NCI-H1436 treated with DMSO at 0.1 percent for 48 hours (cell line): ENCODE measurements around the gene PICK1.

Source experiments
- DNase-seq: peaks from one replicate; lab custom pipeline; 2025; lab: John Stamatoyannopoulos, UW

The PICK1 gene

GRCh38 chr22:38049812-38050619 lies 7.2 kb upstream of the PICK1 start:
- no peak for DNase-seq

- no peak for DNase-seq
Measured at GRCh38 chr22:38050720-38051119, 6.5 kb upstream of the PICK1 start.

GRCh38 chr22:38051261-38051660 lies 5.9 kb upstream of the PICK1 start:
- no peak for DNase-seq

GRCh38 chr22:38051900-38052862 lies 5.0 kb upstream of the PICK1 start:
- DNase-seq, result peak; percentile 19

- DNase-seq, result no peak
Measured at GRCh38 chr22:38062791-38063190, 5.6 kb downstream of the PICK1 start.

GRCh38 chr22:38065539-38065938 lies 8.3 kb downstream of the PICK1 start:
- no peak for DNase-seq

GRCh38 chr22:38066381-38067027 lies 9.3 kb downstream of the PICK1 start:
- DNase-seq, result no peak

- no peak for DNase-seq
Measured at GRCh38 chr22:38067028-38067415, 9.8 kb downstream of the PICK1 start.

GRCh38 chr22:38067761-38068360 lies 10.7 kb downstream of the PICK1 start:
- DNase-seq, result no peak

- no peak for DNase-seq
Measured at GRCh38 chr22:38068641-38069371, 11.6 kb downstream of the PICK1 start.

GRCh38 chr22:38069372-38070249 lies 12.4 kb downstream of the PICK1 start:
- DNase-seq, result no peak

GRCh38 chr22:38070250-38070921 lies 13.2 kb downstream of the PICK1 start:
- no peak for DNase-seq

- DNase-seq, result no peak
Measured at GRCh38 chr22:38071421-38072321, 14.5 kb downstream of the PICK1 start.

GRCh38 chr22:38072322-38073149 lies 15.3 kb downstream of the PICK1 start:
- no peak for DNase-seq

GRCh38 chr22:38073150-38074130 lies 16.2 kb downstream of the PICK1 start:
- DNase-seq, result no peak
